NCI-H748 (cell line): ENCODE results near the gene KCTD18.

Experiments
- DNase-seq: peaks from one replicate; lab custom pipeline; 2025; ENCODE audit not compliant: unreplicated experiment; lab: John Stamatoyannopoulos, UW

KCTD18 gene

DNA sequence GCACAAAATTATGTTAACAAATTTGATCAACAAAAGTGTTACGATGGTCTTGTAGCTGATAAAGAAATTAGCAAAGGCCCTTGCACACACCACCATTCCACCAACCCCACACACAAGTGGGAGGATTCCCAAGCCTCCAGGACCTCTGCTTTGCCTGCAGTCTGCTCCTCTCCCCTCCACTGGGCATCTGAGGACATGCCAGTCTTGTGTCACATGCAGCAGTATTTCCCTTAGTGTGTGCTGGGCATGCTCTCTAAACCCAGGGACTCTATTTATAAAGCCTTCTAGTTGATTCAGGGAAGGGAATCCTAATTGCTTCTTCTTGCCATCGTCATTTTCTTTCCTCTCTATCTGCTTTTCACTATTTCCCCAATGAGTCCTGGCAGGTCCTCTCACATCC, 53.3 kb downstream of the KCTD18 start:
- DNase-seq, result no peak

DNA sequence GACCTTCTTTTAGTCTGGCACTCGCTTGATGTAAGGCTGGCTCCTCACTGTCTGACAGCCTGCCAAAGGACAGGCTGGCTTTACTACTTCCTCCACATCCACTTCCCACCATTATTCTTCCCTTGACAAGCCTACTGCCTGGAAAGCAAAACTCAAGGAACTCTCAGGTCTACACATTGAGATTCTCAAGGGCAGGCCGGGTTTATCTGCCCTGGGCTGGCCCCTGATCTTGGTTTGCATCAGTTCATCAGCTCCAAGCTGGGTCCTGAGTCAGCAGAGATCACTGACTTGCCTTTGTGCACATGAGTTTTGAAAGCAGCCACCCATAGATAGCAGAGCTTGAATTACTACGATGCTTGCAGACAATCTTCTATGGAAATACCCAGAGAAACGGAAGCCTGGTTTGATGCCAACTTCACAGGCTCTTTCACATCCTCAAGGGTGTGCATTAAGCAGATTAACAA, 53.9 kb downstream of the KCTD18 start:
- DNase-seq, result no peak

DNA sequence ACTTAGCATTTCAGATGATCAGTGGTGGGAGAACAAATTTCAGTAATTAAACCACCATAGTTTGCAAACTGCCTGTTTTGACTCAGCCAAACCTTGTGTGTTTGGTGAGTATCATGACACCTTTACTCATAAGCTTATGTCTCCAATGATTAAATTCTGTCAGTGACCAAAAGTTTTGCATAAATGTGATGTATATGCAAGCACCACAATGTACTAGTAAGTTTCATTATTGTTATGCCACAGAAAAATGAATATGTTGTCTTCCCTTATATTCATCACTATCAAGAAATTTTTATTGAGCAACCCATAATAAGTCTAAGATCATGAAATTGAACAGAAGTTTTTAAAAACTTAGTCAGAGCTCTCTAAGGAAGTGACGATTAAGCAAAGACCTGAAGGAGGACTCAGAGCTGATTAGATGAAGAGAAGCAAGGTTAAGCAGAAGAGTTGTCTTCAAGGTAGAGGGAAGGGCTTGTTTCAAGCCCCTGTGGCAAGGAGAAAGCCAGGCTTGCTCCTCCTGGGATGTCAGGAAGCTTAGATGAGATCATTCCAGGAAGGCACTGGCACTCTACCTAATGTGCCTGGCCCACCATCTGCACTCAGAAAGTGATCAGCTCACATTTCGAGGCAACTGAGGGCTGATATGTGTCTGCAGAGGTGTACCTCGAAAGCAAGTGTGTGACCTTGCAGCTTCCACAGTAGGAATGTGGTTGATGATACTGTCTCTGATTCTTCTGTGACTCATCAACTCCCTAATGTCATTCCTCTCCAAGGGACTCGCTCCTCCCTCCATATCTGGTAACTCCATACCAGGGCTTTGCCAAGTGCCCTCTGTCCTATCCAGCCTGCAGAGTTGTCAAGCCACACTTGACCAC, 54.7 kb downstream of the KCTD18 start:
- DNase-seq, result no peak

DNA sequence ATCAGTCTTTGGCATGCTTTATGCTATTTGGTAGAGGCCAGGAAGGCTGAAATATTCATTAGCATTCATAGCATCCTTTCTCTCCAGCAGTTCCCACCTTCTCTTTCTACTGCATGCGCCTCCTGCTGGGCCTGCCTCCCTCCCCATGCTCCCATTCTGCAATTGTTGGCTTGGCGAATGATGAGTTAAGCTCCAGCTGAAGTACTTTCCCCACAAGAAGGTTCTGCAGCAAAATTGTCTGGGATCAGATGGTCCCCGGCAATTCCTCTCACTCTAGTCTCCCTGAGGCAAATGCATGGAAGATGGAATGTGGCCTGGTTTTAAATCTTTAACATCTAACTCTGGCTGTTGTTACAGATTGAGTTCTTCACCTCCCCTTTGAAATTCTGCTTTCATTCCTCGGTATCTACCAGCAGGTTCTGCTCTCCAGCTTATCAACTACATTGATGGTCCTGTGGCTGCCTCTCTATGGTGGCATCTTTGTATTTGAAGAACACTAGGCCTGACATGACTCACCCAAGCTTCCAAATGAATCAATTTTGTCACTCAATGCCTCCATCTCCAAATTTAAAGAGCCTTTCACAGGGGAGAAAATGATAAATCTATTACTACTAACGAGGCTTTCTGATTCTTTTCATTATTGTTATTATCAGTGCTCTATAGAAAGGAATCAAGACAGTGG, 55.9 kb downstream of the KCTD18 start:
- no peak for DNase-seq

DNA sequence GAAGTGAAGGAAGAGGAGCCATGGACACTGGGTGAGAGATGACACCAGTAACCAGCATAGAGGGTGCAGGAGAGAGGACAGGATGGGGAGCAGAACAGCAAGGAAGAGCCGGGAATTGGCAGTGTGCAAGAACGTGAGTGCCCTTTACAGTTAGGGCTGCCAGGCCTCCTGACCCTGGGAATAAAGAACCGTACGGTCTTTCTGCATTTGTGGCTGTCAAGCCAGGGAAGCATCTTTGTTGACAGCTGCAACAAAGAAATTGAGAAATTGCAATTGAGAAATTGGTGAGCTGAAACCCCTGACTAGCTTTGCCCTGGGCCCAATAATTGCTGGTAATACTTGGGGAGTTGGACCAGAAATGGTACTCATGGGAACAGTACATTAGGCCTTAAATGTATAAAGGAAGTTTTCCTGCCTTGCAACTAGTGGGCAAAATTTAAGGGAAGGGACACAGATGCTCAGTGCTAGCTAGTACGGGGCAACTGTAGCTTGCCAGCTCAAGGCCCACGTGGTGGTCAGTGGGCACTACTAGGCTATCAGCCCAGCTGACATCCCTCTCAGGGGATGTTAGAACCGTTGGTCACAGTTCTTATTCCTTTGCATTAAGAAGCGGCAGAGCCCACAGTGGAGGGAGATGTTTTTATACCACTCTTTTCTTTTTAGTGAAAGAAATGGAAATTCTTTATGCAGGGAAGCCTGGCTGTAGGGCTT, 56.6 kb downstream of the KCTD18 start:
- DNase-seq, result no peak

DNA sequence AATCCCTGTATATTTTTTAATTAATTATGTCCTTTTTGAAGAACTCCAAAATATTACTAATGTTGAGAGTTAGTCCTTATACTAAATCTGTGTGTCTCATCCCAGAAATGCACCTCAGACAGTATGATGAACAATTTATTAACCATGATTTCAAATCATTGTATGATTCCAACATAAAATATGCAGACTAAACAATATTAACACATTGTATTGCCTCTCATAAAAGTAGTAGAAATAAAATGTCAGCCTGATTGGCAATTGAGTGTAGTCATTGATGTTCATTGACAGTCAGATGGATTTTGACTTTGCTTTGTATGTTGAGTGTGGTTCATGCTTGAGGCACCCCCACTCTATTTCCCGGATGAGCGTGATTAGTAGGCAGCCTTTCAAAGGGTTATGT, 57.5 kb downstream of the KCTD18 start:
- DNase-seq, result no peak

DNA sequence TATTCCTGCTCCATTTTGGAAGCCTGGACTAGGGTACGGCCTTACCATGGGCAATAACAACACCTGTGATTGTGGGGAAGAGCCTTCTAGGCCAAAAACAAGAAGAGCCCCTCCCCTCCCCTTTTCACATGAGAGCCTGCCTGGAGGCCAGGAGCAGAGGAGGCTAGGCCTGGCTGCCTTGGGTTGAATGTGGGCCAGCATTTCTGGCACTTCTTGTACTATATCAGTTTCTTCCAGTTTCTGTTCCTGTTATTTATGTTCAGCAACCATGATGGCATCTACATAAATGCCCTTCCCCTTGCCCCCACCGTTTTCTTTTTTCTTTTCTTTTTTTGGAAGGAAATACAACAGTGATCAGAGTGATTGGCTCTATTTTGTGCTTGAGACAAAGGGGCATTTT, 58.4 kb downstream of the KCTD18 start:
- DNase-seq, result no peak

DNA sequence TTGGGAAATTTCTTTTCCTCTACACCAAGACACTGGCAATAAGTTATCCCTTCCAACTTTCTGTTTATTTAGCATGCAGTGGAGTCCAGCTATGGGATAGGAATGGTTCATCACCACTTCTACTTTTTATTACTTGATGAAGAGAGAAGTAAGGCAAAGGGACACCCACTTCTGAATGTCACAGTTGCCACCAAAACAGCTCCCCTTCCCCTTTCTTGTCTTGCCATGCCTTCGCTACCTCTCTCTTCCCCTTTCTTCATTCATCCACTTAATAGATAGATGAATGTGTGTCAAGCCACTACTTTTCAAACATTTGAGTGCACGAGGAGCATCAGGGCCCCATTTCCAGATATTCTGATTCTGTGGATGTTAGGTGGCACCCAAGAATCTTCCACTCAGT, 59.6 kb downstream of the KCTD18 start:
- no peak for DNase-seq

DNA sequence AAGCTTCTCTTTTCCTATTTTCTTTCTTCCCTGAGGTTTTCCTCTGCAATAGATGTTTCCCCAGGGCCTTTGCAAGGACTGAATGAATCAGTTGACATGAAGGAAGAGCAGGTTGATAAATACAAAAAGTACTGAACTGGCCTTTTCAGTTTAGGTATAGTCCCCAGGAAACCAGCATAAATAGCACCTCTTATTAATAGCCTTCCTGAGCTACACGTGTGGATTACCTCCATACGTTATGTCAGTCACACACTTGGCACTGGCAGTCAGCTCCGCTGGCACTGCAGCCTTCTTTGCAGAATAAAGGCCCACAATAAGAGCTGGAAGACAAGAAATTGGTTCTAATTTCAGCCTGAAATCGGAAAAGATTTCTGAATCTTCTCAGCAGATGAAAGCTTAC, 60.7 kb downstream of the KCTD18 start:
- no peak for DNase-seq

DNA sequence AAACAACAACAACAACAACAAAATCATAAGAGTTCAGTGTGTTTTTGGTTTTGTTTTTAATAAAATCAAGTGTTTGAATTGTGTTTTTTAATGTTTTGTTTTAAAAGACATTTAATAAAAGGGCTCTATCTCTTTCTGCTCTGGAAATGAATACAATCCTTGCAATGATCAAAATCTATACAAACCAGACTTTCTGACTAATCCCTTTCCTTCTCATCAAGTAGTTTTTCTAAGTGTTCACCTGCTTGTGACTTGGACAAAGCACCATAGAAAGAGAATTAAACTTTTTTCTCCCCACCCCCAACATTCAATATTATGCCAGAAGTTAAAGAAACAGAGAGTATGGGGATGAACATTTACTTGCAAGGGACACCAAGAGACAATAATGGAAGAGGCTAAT, 61.4 kb downstream of the KCTD18 start:
- DNase-seq, result no peak

DNA sequence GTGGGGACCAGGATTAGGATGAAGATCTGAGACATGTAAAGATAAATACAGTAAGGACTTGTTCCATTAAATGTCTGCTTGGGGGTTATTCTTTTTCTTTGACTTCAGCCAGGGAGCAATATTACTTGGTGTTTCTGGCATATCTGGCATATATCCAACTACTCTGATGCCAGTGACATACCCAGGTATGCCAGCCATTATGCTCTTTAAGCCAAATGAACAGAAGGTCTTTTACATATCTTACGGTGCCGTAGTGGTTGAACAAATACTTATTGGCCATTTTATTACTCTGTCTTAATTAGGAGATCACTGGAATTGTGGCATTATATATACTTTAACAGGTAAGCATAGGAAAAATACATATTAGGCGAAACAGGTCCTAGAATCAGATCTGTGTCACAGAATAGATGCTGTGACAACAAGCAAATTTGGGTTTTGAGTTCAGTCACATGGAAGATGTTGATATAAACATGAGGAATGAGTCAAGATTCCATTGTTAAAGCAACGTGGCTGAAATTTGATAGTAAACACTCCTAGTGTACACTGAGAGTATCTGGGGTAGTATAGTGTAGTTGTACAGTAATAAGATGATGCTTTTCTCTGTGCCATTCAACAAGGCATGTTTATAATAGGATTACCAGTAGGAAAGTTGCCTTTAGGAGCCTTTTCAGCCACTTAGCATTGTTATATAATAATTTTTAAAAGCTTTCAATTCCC, 62.6 kb downstream of the KCTD18 start:
- no peak for DNase-seq

DNA sequence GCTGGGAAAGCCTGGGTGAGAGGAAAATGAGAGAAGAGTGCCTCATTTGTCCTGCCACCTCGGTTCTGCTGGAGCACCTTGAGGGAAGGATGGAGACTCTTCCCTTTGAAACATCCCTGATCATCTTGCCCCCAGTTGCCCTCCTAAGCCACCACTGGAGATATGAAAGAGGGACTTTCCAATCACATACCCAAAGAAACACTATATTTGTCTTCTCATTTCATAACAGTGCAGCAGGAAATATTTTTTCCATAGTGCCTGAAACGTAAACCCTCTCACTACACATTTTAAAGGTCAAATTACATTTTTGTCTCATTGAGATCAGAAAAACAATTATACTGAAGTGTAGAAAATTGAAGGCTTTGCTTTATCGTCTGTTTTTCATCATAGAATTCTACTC, 63.3 kb downstream of the KCTD18 start:
- no peak for DNase-seq

DNA sequence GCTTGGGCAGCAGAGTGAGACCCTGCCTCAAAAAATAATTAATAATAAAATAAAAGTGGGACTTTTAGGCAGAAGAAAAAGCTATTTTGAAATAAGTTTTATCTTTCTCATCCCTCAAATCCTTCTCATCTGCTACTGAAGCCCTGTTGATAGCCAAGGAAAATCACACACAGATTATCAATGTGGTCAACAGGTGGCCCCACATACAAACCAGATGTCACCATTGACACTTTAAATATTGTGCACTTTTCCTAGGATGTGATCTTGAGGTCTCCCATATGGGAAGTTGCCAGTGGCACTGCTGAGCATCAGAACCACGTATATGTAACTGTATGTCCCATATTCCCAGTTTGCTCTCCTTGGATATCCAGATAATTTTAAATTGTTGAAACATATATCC, 64.6 kb downstream of the KCTD18 start:
- DNase-seq, result no peak

DNA sequence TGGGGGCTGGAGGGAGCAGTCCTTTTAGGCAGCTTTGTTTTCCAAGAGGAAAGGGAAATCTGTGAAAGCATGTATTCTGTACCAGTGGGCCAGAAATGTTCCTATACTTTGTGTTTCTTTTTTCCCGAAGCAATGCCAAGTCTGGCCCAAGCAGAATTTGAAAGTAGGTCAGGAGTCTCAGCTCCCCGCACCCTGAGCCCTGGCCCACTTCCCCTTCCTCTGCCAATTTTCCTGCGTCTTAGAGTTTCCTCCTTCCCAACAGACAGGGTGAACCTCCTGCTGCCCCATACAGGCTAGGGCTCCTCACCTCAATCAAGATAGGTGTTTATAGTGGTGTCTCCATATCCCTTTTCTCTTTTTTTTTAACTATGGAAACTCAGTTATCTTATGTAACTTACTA, 65.3 kb downstream of the KCTD18 start:
- no peak for DNase-seq

DNA sequence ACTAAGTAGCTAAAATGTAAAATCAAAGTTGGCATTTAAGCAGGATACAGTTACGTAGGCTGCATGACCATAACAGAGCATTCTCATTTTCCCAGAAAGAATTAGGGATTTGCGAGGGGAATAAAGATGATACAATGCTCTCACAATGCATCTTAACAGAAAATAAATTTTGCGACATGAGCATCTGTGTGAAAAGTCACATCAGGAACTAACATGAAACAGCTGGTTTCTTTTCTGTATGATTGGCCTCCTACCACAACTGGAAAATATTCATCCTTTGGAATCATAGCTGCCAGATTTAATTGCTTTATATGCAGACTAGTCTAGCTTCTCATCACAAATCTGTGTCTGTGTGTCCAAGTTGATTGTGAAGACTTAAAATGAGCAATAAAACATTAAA, 66.0 kb downstream of the KCTD18 start:
- no peak for DNase-seq

DNA sequence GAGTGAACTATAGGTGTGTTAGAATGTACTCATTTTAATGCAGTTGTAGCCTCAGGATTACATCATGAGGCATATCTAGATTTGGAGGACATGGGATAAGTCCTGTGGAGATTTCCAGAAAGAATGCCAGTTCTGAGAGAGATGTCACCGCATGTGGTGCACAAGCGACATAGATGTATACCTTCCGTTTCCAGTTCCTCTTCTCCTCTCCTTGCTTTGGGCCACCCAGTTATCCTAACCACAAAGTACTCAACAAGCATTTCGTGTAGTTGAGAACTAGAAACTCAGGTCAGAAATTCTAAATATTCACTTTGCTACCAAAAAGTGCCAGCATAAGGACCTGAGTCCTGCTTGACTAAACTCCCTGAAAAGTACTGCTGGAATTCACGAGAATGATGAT, 66.5 kb downstream of the KCTD18 start:
- no peak for DNase-seq

DNA sequence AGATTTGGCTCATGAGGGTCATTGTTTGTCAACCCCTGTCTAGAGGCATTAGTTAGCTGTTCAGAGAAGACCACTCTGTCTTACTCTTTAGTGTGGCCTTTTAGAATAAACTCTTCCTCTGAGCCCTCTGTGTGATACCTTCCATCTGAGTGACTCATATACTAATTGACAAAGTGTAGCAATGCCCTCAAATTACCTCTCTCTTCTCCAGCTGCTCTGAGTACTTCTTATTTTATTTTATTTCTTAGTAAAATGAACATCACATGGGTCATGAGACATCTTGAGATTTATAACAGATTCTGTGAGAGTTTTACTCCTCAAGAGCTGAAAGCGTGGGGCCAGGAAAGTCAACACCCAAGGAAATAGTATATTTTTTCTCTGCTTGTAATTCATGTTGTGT, 67.4 kb downstream of the KCTD18 start:
- no peak for DNase-seq

DNA sequence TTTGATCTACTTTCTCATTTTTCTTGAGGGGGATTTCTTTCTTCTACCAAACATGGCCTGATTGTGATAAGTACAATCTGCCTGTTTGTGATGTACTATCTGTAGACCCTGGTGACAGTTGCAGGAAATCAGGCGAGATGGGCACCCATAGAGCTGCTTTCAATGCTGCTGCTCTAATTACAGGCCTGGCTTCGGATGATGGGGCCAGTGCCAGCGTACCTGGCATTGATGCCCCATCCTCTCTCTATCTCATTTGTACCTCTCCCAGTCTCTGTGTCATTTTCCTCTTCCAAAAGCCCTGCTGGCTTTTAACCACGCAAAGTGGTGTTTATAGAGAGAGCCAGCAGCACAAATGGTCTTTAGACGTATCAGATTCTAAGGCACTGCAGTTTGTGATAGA, 69.9 kb downstream of the KCTD18 start:
- DNase-seq, result no peak
